ENCODE measurements around the gene TTLL5. TPM values are rescaled to one million over a fixed set of nuclear protein-coding genes. Genes with fewer than 3 reads are reported as not detected.

TTLL5 gene
- total and polyA plus RNA-seq, 2 donors, result 16.1 to 46.4 TPM

Other genes starting within 250 kb of the TTLL5 start
- gene JDP2, start 233.2 kb upstream of the TTLL5 start, total RNA-seq, result 24.6 TPM
- gene JDP2, start 233.2 kb upstream of the TTLL5 start, polyA plus RNA-seq, result 39.3 TPM
- 5.1 TPM for gene BATF, start 138.8 kb upstream of the TTLL5 start, total RNA-seq
- 8.9 TPM for gene BATF, start 138.8 kb upstream of the TTLL5 start, polyA plus RNA-seq
- gene FLVCR2, start 82.6 kb upstream of the TTLL5 start, total RNA-seq, result 4.9 TPM
- 3.6 TPM for gene FLVCR2, start 82.6 kb upstream of the TTLL5 start, polyA plus RNA-seq
- gene ERG28, start 370 bp upstream of the TTLL5 start, total RNA-seq, result 6.7 TPM
- 14.4 TPM for gene ERG28, start 370 bp upstream of the TTLL5 start, polyA plus RNA-seq

Measured in urinary bladder (tissue), 2 donors.